IPS-18a (cell line): Measurements from ENCODE around the gene THRB.

Source experiments
- H3K27ac ChIP-seq: one replicate; pipeline ENCODE4 v1.5.1; 2013; ENCODE audit warnings: low read length
- H3K27me3 ChIP-seq: one replicate; pipeline ENCODE4 v1.6.1; 2013; ENCODE audit warnings: mild to moderate bottlenecking, low read length; ENCODE audit not compliant: control insufficient read depth, insufficient read depth
- H3K36me3 ChIP-seq: one replicate; pipeline ENCODE4 v1.6.1; 2013; ENCODE audit warnings: low read depth, low read length; ENCODE audit not compliant: control insufficient read depth
- H3K4me1 ChIP-seq: one replicate; pipeline ENCODE4 v1.6.1; 2013; ENCODE audit warnings: low read depth, low read length; ENCODE audit not compliant: control insufficient read depth
- H3K4me3 ChIP-seq: one replicate; pipeline ENCODE4 v1.5.1; 2013; ENCODE audit warnings: low read length
- H3K9ac ChIP-seq: one replicate; pipeline ENCODE4 v1.6.1; 2013; ENCODE audit warnings: mild to moderate bottlenecking, low read length, moderate library complexity
- H3K9me3 ChIP-seq: one replicate; pipeline ENCODE4 v1.6.1; 2013; ENCODE audit warnings: low read depth, low read length; ENCODE audit not compliant: control insufficient read depth

Gene THRB

GRCh38 chr3:24394754-24395153, 99.9 kb downstream of the THRB start:
- no peak overlapping the region for H3K4me3 ChIP-seq
- H3K36me3 ChIP-seq: no peaks in the 10 kb centered on the region
- no peak overlapping the region for H3K9ac ChIP-seq
- no peak overlapping the region for H3K27ac ChIP-seq
- peaks cover 23% of the 10 kb centered on the region for H3K27me3 ChIP-seq
- H3K9me3 ChIP-seq: no peaks in the 10 kb centered on the region
- peaks cover 16% of the 10 kb centered on the region for H3K4me1 ChIP-seq

- H3K36me3 ChIP-seq: no peaks in the 10 kb centered on the region
- no peaks in the 10 kb centered on the region for H3K9me3 ChIP-seq
- peaks cover 23% of the 10 kb centered on the region for H3K27me3 ChIP-seq
- H3K9ac ChIP-seq: no peak overlapping the region
- H3K4me1 ChIP-seq: peaks cover 22% of the 10 kb centered on the region
- no peak overlapping the region for H3K4me3 ChIP-seq
- H3K27ac ChIP-seq: no peak overlapping the region
Measured at GRCh38 chr3:24393316-24393715, 101.3 kb downstream of the THRB start.

- peaks cover 11% of the 10 kb centered on the region for H3K27me3 ChIP-seq
- no peak overlapping the region for H3K4me3 ChIP-seq
- H3K36me3 ChIP-seq: no peaks in the 10 kb centered on the region
- H3K4me1 ChIP-seq: peaks cover 15% of the 10 kb centered on the region
- no peak overlapping the region for H3K27ac ChIP-seq
- no peak overlapping the region for H3K9ac ChIP-seq
- H3K9me3 ChIP-seq: no peaks in the 10 kb centered on the region
Measured at GRCh38 chr3:24390169-24391130, 104.2 kb downstream of the THRB start.

- H3K27ac ChIP-seq: no peak overlapping the region
- H3K9me3 ChIP-seq: no peaks in the 10 kb centered on the region
- no peak overlapping the region for H3K4me3 ChIP-seq
- no peak overlapping the region for H3K9ac ChIP-seq
- peaks cover 2% of the 10 kb centered on the region for H3K27me3 ChIP-seq
- H3K36me3 ChIP-seq: no peaks in the 10 kb centered on the region
- H3K4me1 ChIP-seq: peaks cover 15% of the 10 kb centered on the region
Measured at GRCh38 chr3:24389108-24390090, 105.3 kb downstream of the THRB start.

- peaks cover 15% of the 10 kb centered on the region for H3K4me1 ChIP-seq
- no peak overlapping the region for H3K9ac ChIP-seq
- no peak overlapping the region for H3K4me3 ChIP-seq
- no peaks in the 10 kb centered on the region for H3K36me3 ChIP-seq
- no peak overlapping the region for H3K27ac ChIP-seq
- no peaks in the 10 kb centered on the region for H3K27me3 ChIP-seq
- no peaks in the 10 kb centered on the region for H3K9me3 ChIP-seq
Measured at GRCh38 chr3:24388611-24389010, 106.0 kb downstream of the THRB start.

- H3K9me3 ChIP-seq: no peaks in the 10 kb centered on the region
- no peak overlapping the region for H3K9ac ChIP-seq
- no peaks in the 10 kb centered on the region for H3K36me3 ChIP-seq
- H3K4me1 ChIP-seq: peaks cover 10% of the 10 kb centered on the region
- no peaks in the 10 kb centered on the region for H3K27me3 ChIP-seq
- no peak overlapping the region for H3K27ac ChIP-seq
- H3K4me3 ChIP-seq: no peak overlapping the region
Measured at GRCh38 chr3:24388159-24388558, 106.5 kb downstream of the THRB start.

- no peaks in the 10 kb centered on the region for H3K9me3 ChIP-seq
- no peak overlapping the region for H3K9ac ChIP-seq
- no peak overlapping the region for H3K4me3 ChIP-seq
- no peak overlapping the region for H3K27ac ChIP-seq
- no peaks in the 10 kb centered on the region for H3K36me3 ChIP-seq
- peaks cover 8% of the 10 kb centered on the region for H3K4me1 ChIP-seq
- H3K27me3 ChIP-seq: no peaks in the 10 kb centered on the region
Measured at GRCh38 chr3:24387493-24387892, 107.2 kb downstream of the THRB start.

- Histone ChIP-seq H3K9me3 (no peaks in the 10 kb centered on the region), H3K36me3 (no peaks in the 10 kb centered on the region), H3K9ac (no peak overlapping the region), H3K4me1 (peaks cover 8% of the 10 kb centered on the region), H3K4me3 (no peak overlapping the region), H3K27me3 (no peaks in the 10 kb centered on the region), H3K27ac (no peak overlapping the region)
Measured at GRCh38 chr3:24387000-24387399, 107.7 kb downstream of the THRB start.

- Histone ChIP-seq H3K4me3 (no peak overlapping the region), H3K27me3 (no peaks in the 10 kb centered on the region), H3K27ac (no peak overlapping the region)
Measured at GRCh38 chr3:24386458-24386857, 108.2 kb downstream of the THRB start.

GRCh38 chr3:24385012-24385615, 109.5 kb downstream of the THRB start:
- H3K4me3 ChIP-seq: no peak overlapping the region
- no peaks in the 10 kb centered on the region for H3K27me3 ChIP-seq
- no peaks in the 10 kb centered on the region for H3K9me3 ChIP-seq
- peaks cover 8% of the 10 kb centered on the region for H3K4me1 ChIP-seq
- H3K27ac ChIP-seq: no peak overlapping the region
- H3K36me3 ChIP-seq: no peaks in the 10 kb centered on the region
- no peak overlapping the region for H3K9ac ChIP-seq

More at GRCh38 chr3:24386458-24386857, 108.2 kb downstream of the THRB start:
- Histone ChIP-seq H3K9ac (no peak overlapping the region), H3K9me3 (no peaks in the 10 kb centered on the region), H3K36me3 (no peaks in the 10 kb centered on the region), H3K4me1 (peaks cover 8% of the 10 kb centered on the region)

- H3K4me3 ChIP-seq: no peak overlapping the region
- no peaks in the 10 kb centered on the region for H3K9me3 ChIP-seq
- H3K4me1 ChIP-seq: no peaks in the 10 kb centered on the region
- H3K27ac ChIP-seq: no peak overlapping the region
- H3K27me3 ChIP-seq: no peaks in the 10 kb centered on the region
- H3K36me3 ChIP-seq: no peaks in the 10 kb centered on the region
- no peak overlapping the region for H3K9ac ChIP-seq
Measured at GRCh38 chr3:24382647-24383046, 112.0 kb downstream of the THRB start.
